Activated T-helper 2 cell treated with anti-CD3 and anti-CD28 coated beads, Interferon-gamma antibody, Interleukin-2, Interleukin-4, amounts not matched to agents 10 μg/mL and 5 μg/mL and 100 μg/mL, durations not matched to agents 14 hours and 24 hours and 36 hours (primary cell): Measurements from ENCODE around the gene S100A9. TPM values are rescaled to one million over a fixed set of nuclear protein-coding genes. Genes with fewer than 3 reads are reported as not detected.
"Not testable (repeated sequence)": the region's sequence is repeated elsewhere in the genome, so short reads cannot be mapped to it uniquely, and the experiment has no call there.

ENCODE experiments used
- DNase-seq: peaks from one replicate; pipeline ENCODE4 v3.0.0; 2021; ENCODE audit warnings: low spot score
- H3K27ac Mint-ChIP-seq: one replicate; pipeline ENCODE4 v1.8.0; 2021; ENCODE audit warnings: mixed read lengths
- H3K27me3 Mint-ChIP-seq: one replicate; pipeline ENCODE4 v1.8.0; 2021; ENCODE audit warnings: low read depth, mixed read lengths
- H3K36me3 Mint-ChIP-seq: one replicate; pipeline ENCODE4 v1.8.0; 2021; ENCODE audit warnings: low read depth, mixed read lengths
- H3K4me1 Mint-ChIP-seq: one replicate; pipeline ENCODE4 v1.8.0; 2021; ENCODE audit warnings: low read depth, mixed read lengths
- H3K4me3 Mint-ChIP-seq: one replicate; pipeline ENCODE4 v1.8.0; 2021; ENCODE audit warnings: low read depth, mild to moderate bottlenecking, moderate library complexity, mixed read lengths
- H3K9me3 Mint-ChIP-seq: one replicate; pipeline ENCODE4 v1.8.0; 2021; ENCODE audit warnings: mixed read lengths
- intact Hi-C: fragments of 100-400 bp; cut with micrococcal nuclease; formaldehyde crosslinking; loops from one replicate; pipeline ENCODE4 v1.15.1; 2023
- total RNA-seq: library from RNA; stranded (reverse); gene quantifications from 2 replicates; pipeline ENCODE4 v1.2.3, GENCODE V29; 2022

S100A9 gene
- total RNA-seq, 1 donor from 2014 or later = not detected

DNA sequence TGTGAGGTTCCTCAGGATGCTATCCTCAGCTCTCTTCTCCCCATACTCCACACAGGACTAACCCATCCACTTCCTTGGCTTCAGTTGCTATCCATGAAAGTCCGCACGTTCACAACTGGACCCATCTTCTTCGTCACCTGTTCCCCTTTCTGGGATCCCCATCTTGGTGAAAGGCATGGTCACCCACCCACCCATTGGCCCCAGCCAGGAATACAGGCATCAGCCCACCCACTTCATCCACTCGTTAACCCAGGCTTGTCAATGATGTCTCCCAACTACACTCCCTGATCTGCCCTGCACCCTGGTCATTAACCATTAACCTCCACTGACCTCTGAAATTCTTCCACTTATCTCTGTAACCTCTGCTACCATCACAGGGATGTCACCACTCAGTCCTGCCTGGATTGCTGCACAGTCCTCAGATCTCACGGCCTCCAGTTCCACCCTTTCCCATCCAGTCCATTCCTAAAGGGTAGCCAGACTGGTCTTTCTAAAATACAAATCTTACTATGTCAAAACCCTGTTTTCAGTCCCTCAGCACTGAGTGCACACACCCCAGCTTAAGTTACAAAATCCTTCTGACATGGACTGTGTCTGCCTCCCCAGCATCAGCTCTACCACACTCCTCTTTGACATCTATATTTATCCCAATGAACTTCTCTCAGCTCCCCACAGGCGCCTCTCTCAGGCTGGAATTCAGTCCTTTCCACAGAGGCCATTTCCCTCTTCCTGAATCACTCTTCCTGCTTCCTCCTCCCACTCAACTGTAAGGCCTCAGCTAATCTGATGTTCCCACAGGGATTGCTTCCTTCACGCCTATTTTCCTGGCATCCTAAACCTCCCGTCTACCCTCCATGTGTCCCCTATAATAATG lies 19.4 kb upstream of the S100A9 start:
- no peak for DNase-seq
- intact Hi-C loops = no loop called here
- Mint-ChIP-seq H3K36me3 (no peaks in the 10 kb centered on the region), H3K4me3 (no peak overlapping the region), H3K27ac (no peak overlapping the region), H3K9me3 (no peaks in the 10 kb centered on the region), H3K4me1 (peaks cover 3% of the 10 kb centered on the region), H3K27me3 (peaks cover 24% of the 10 kb centered on the region)

DNA sequence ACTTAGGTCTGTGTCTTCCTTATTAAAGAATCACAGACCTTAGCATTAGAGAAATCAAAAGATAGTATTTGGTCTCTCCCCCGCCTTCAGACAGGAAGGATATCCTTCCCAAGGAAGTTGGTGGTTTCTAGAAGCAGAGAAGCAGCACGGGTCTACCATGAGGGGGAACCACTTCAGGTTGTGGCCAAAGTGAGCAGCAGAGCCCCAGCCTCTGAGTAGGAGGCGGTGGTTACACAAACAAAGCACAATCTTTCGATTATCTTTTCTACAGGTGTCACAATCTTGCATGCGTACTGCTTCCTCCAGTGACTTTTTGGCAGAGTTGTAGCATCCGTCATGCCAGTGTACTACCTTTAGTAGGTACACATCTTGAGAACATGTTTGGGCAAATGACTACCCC lies 17.9 kb upstream of the S100A9 start:
- DNase-seq = no peak
- no peaks in the 10 kb centered on the region for H3K36me3 Mint-ChIP-seq
- no peak overlapping the region for H3K4me3 Mint-ChIP-seq
- H3K27me3 Mint-ChIP-seq = peaks cover 27% of the 10 kb centered on the region
- no peaks in the 10 kb centered on the region for H3K9me3 Mint-ChIP-seq
- peaks cover 14% of the 10 kb centered on the region for H3K4me1 Mint-ChIP-seq
- H3K27ac Mint-ChIP-seq = no peak overlapping the region
- intact Hi-C loops = no loop called here

DNA sequence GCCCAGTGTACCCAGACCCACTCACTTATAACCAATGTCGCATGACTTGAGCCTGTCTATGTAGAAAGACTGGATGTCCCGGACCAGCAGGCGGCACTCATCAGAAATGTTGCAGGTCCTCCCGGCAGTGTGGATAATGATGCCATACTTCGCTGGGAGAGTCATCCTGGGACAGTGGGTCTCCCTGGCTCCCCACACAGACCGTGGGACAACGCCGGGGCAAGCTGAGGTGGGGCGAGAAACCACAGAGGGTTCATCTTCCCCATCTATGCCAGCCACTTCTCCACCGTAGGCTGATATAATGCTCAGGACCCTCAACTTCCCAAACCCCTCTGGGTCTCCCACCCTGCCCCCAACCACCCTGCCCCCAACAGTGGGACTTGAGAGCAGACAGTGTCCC lies 17.3 kb upstream of the S100A9 start:
- Mint-ChIP-seq H3K4me3 (no peak overlapping the region), H3K27me3 (peaks cover 27% of the 10 kb centered on the region), H3K4me1 (peaks cover 14% of the 10 kb centered on the region), H3K27ac (no peak overlapping the region), H3K9me3 (no peaks in the 10 kb centered on the region), H3K36me3 (no peaks in the 10 kb centered on the region)
- intact Hi-C loops = no loop called here
- DNase-seq = no peak

DNA sequence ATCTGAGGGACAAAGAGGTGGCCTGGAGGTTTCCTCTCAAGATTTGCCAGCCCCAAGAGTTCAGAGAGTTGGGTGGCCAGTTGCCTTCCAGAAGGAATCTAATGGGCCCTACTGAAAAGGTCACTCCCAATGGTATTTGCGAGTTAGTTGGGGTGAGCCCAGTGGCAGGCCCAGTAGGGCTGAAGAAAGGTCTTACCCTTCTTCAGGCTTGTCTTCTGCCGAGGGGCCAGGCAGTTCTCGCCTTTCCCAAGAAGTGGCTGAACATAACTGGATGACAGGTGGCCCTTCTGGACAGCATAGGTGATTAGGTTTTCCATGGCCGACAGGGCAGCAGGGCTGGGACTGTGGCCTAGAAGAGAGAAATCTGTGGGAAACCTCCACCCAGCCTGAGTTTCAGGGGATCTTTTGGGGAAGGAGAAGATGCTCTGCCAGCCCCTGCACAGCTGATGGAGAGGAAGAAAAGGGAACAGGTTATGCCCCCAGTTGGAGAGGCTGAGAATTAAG lies 16.2 kb upstream of the S100A9 start:
- Mint-ChIP-seq H3K27ac (no peak overlapping the region), H3K4me3 (no peak overlapping the region), H3K27me3 (peaks cover 34% of the 10 kb centered on the region), H3K36me3 (no peaks in the 10 kb centered on the region), H3K9me3 (no peaks in the 10 kb centered on the region), H3K4me1 (peaks cover 20% of the 10 kb centered on the region)
- intact Hi-C loops = no loop called here
- DNase-seq = no peak

DNA sequence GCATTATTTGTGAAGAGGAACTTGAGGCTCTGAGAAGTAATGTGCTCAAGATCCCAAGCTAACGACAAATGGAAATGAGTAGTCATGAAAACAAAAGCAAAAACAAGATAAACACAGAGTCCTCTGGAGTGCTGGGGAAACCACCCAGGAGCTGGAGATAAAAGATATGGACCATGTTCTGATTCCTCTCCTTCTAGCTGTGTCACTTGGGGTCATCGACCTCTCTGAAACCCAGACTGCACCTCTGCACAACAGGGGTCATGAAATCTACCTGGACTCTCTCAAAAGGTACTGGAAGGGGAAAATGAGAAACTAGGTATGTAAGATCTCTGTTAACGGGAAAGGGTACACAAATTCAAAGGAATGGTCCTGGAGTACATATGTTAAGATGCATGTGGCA lies 15.5 kb upstream of the S100A9 start:
- H3K27ac Mint-ChIP-seq = no peak overlapping the region
- H3K4me3 Mint-ChIP-seq = no peak overlapping the region
- intact Hi-C loops = no loop called here
- no peak for DNase-seq
- H3K9me3 Mint-ChIP-seq = no peaks in the 10 kb centered on the region
- peaks cover 20% of the 10 kb centered on the region for H3K4me1 Mint-ChIP-seq
- no peaks in the 10 kb centered on the region for H3K36me3 Mint-ChIP-seq
- H3K27me3 Mint-ChIP-seq = peaks cover 36% of the 10 kb centered on the region

DNA sequence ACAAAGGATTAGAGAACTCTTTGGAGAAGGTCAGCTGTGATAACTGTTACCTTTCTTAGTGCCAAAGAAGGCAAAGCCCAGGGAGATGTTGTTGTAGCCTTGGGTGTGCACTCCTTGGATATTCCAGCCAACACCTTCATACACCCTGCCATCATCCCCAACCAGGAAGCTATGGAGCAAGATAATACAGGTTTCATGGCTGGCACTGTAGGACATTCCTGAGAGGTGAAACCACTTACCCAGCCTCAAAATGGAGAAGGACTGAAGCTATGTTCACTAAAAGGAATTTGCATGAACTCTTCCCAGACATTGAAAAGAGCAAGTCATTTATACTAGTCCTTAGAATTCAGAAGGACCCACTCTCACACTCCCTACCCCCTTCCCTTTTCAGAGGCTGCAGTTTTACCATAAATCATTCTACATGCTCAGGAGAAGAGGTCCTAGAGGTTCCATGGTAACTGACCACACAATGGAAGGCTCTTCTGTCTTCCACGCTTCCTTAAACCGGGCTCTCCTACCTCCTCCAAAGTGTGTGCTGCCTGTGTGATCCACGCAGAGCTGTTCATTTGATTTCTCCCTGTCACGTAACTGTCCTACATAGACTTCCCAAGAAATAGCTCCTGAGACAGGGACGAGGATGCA lies 14.5 kb upstream of the S100A9 start:
- Mint-ChIP-seq H3K4me3 (no peak overlapping the region), H3K27me3 (peaks cover 35% of the 10 kb centered on the region), H3K9me3 (no peaks in the 10 kb centered on the region), H3K36me3 (no peaks in the 10 kb centered on the region), H3K4me1 (peaks cover 20% of the 10 kb centered on the region), H3K27ac (no peak overlapping the region)
- intact Hi-C loops = no loop called here
- DNase-seq = no peak

DNA sequence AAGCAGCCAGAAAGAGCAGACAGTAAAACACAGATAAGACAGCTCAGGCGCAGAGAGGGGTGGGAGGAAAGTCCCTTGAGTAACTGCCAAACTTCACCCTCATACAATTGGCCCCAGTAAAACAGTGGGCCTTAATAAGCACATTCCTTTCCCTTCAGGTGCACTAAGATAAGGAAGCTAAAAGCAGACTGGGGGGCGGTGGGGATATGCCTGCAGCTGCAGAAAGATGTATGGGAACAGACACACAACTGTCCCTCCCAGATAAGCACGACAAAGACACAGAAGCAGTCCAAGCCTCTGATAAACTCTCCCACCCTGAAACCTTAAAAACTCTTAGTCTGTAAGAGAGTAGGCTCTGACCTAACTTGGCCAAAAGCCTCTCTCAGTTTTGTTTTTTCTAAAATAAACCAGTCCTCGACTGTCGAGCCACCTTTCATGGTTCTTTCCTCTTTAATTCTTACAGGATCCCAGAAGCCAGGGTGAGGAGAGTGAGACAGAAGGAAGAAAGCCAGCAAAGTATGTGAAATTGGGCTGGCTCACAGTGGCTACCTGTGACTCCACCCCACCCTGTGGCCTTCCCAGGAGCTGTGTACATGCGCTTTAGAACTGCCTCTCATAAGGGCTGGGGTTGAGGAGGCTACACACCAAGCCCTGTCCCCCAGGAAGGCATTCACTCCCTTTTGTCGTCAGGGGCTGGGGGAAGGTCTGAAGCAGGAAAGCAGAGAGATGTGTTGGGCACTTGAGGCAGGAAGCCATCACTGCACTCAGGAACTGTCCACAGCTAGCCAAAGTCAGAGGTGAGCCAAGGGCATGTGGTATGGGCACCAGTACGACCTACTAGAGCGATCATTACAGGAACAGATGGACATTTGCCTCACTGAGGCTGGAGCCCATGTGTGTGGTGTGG lies 13.6 kb upstream of the S100A9 start:
- no peak overlapping the region for H3K27ac Mint-ChIP-seq
- H3K9me3 Mint-ChIP-seq = no peaks in the 10 kb centered on the region
- intact Hi-C loops = no loop called here
- peaks cover 20% of the 10 kb centered on the region for H3K4me1 Mint-ChIP-seq
- no peak overlapping the region for H3K4me3 Mint-ChIP-seq
- DNase-seq = no peak
- no peaks in the 10 kb centered on the region for H3K36me3 Mint-ChIP-seq
- H3K27me3 Mint-ChIP-seq = peaks cover 28% of the 10 kb centered on the region

DNA sequence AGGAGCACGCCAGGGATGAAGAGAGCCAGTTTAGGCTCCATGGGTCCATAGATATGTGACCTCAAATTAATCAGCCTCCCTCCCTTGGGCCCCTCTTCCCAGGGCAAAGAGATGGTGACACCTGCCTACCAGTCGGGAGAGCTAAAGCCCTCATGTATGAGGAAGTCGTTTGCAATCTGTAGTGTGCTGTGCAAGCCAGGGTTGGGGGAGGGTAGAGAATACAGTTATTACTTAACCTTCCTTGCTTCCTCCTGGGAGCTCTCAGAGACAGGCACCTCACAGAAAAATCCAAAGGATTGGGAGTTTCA lies 13.0 kb upstream of the S100A9 start:
- no peaks in the 10 kb centered on the region for H3K36me3 Mint-ChIP-seq
- no peak overlapping the region for H3K4me3 Mint-ChIP-seq
- H3K27me3 Mint-ChIP-seq = peaks cover 26% of the 10 kb centered on the region

DNA sequence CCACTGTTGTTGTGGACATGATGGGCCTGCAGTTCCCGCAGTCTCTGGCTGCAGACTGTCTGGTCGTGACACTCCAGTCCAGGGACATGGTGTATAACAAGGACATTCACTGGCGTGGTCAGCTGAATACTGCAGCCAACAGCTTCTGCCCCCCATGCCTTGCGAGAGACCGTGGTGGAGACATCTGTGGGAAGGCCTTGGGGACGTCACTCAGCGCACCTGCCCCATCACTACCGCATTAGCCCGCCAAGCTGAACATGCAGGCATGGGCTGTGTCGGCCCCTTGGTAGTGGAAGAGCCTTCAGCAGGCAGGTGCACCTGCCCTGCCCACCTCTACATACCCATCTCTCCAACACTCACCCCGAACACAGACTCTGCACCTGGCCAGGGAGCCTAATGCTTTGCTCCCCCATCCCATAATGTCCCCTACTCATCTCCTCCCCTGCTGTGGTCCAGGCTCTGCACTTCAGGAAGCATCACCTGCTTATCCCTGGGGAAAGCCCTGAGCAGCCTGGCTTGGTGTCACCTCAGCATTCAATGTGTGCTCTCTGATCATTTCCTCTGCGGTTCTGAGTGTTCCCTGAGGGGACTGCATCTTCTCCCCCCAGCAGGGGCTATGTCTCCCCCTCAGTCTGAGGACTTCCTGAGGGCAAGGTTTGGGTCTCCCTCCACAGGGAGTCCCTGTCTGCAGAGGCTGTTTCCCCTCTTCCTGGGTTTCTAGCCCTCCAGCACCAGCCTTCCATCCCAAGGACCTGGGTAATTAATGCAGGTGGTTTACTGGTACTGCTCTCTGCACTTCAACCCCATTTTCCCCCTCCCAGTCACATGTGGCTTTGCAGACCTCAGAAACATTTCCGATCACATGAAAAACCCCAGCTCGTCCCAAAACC lies 12.2 kb upstream of the S100A9 start:
- Mint-ChIP-seq H3K4me1 (peaks cover 17% of the 10 kb centered on the region), H3K4me3 (no peak overlapping the region), H3K27ac (no peak overlapping the region), H3K9me3 (no peaks in the 10 kb centered on the region), H3K36me3 (no peaks in the 10 kb centered on the region), H3K27me3 (peaks cover 25% of the 10 kb centered on the region)
- DNase-seq = no peak
- intact Hi-C loops = no loop called here

More for the DNA sequence above, 13.0 kb upstream of the S100A9 start:
- intact Hi-C loops = no loop called here
- Mint-ChIP-seq H3K27ac (no peak overlapping the region), H3K4me1 (peaks cover 20% of the 10 kb centered on the region), H3K9me3 (no peaks in the 10 kb centered on the region)
- DNase-seq = no peak

DNA sequence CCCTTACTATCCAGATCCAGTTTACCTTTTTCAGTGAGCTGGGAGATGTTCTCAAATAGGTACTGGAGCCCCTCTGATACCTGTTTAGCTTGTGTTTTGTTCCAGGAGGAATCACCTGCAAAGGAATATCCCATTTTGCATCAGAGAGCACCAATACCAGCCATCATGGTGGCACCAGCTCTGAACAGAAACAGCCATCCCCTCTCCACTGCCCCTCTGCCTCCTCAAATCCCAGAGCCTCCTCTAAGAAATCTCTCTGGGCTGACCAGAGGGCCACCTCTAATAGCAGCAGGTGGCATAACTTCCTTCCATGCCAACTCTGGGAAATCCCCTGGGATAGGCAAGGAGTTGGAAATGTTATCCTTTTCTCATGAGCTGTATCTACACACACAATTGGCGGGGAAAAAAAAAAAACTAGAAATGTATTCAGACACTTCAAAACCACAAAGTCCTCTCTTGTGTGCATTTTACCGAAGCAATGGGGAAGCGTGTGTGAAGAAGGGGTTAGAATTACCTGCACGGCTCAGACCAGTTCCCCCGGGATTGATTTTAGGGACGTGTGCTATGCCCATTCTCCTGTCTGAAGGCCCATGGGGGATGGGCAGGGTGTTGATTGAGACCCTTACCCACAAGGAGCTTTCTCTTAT lies 11.5 kb upstream of the S100A9 start:
- intact Hi-C loops = no loop called here
- Mint-ChIP-seq H3K36me3 (no peaks in the 10 kb centered on the region), H3K27me3 (peaks cover 21% of the 10 kb centered on the region), H3K27ac (no peak overlapping the region), H3K9me3 (no peaks in the 10 kb centered on the region), H3K4me1 (peaks cover 17% of the 10 kb centered on the region), H3K4me3 (no peak overlapping the region)
- DNase-seq = no peak

DNA sequence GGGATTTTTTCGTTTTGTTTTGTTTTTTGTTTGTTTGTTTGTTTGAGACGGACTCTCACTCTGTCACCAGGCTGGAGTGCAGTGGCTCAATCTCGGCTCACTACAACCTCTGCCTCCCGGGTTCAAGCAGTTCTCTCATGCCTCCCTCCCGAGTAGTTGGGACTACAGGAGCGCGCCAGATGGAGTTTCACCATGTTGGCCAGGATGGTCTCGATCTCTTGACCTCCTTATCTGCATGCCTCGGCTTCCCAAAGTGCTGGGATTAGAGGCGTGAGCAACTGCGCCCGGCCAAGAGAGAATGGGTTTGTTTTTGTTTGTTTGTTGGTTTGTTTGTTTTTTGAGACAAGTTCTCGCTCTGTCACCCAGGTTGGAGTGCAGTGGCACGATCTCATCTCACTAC lies 10.6 kb upstream of the S100A9 start:
- DNase-seq, H3K9me3 Mint-ChIP-seq, H3K4me3 Mint-ChIP-seq, H3K27ac Mint-ChIP-seq, intact Hi-C loops, H3K36me3 Mint-ChIP-seq: not testable (repeated sequence)
- H3K4me1 Mint-ChIP-seq = peaks cover 17% of the 10 kb centered on the region
- peaks cover 21% of the 10 kb centered on the region for H3K27me3 Mint-ChIP-seq

DNA sequence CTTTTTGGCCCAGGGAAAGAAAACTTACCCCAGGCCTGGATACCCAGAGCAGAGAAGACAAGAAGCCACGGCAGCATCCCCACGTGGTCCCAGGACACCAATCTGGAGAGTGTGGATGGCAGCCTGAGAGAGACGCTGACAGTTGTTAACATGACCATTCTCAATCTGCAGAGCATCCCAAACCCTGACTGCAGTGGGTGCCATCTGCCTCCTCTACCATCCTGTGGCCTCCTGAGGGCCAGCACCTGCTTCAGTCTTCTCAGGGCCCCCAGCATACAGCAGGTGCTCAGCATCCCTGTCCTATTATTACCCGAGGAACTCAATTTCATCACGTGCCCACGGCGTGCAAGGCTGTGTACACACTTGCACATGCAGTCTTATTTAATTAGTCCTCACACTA lies 9.8 kb upstream of the S100A9 start:
- DNase-seq = no peak
- Mint-ChIP-seq H3K9me3 (no peaks in the 10 kb centered on the region), H3K36me3 (no peaks in the 10 kb centered on the region), H3K27ac (no peak overlapping the region), H3K27me3 (peaks cover 15% of the 10 kb centered on the region), H3K4me3 (no peak overlapping the region), H3K4me1 (peaks cover 17% of the 10 kb centered on the region)
- intact Hi-C loops = no loop called here
